ENCODE data around the gene TPM1.

TPM1 gene

DNA sequence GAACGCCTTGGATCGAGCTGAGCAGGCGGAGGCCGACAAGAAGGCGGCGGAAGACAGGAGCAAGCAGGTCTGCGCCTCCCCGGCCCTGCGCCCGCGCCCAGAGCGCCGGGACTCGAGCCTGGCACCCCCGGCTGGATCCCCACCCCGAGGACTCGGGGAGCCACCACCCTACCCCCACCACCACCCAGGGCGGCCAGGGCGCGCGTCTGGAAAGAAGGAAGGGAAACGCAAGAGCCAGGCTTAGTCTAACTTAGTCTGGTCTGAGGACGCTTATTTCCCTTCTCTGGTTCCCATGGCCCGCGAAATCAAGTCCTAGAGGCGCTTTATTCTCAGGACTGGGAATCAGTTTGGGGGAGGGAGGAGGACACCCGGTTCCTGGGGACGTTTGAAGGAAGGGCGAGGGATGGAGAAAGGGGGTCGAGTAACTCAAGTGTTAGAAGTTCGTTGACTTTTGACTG, 359 bp downstream of the TPM1 start:
- H3K27ac ChIP-seq, result no peak overlapping the region
- TF ChIP-seq ZFX (IDR thresholded peaks at IDR 0.05; ENCODE audit: borderline replicate concordance), result no peak
- TF ChIP-seq, protein P1, sequence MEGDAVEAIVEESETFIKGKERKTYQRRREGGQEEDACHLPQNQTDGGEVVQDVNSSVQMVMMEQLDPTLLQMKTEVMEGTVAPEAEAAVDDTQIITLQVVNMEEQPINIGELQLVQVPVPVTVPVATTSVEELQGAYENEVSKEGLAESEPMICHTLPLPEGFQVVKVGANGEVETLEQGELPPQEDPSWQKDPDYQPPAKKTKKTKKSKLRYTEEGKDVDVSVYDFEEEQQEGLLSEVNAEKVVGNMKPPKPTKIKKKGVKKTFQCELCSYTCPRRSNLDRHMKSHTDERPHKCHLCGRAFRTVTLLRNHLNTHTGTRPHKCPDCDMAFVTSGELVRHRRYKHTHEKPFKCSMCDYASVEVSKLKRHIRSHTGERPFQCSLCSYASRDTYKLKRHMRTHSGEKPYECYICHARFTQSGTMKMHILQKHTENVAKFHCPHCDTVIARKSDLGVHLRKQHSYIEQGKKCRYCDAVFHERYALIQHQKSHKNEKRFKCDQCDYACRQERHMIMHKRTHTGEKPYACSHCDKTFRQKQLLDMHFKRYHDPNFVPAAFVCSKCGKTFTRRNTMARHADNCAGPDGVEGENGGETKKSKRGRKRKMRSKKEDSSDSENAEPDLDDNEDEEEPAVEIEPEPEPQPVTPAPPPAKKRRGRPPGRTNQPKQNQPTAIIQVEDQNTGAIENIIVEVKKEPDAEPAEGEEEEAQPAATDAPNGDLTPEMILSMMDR (IDR thresholded peaks at IDR 0.05), result no peak

DNA sequence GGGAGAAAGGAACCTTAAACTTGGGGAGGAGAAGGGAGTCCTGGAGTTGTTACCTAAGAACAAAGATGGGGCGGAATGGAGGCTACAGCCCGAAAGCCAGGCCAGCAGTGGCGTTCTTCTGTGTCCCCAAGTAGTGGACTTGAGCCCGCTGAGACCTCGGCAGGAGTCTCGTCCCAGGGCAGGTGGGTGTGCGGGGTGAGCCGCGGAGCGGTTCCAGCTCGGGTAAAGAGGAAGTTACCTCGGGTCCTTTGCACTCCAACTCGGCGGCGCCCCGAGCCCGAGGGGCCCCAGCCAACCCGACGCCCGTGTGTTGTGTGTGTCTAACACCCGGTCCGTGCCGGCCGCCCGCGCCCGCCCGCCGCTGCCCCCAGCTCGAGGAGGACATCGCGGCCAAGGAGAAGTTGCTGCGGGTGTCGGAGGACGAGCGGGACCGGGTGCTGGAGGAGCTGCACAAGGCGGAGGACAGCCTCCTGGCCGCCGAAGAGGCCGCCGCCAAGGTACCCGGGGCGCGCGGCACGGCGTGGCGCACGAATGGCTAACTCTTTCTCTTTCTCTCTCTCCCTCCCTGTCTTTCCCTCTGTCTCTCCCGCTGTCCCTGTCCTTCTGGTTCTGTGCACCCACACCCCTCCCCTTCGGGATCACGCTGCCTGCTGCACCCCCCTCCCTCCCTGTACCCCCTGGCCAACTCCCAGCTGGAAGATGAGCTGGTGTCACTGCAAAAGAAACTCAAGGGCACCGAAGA, 959 bp downstream of the TPM1 start:
- no peak overlapping the region for H3K27ac ChIP-seq
- TF ChIP-seq ZFX (IDR thresholded peaks at IDR 0.05; ENCODE audit: borderline replicate concordance), result no peak
- TF ChIP-seq, protein P1 (IDR thresholded peaks at IDR 0.05), result no peak

DNA sequence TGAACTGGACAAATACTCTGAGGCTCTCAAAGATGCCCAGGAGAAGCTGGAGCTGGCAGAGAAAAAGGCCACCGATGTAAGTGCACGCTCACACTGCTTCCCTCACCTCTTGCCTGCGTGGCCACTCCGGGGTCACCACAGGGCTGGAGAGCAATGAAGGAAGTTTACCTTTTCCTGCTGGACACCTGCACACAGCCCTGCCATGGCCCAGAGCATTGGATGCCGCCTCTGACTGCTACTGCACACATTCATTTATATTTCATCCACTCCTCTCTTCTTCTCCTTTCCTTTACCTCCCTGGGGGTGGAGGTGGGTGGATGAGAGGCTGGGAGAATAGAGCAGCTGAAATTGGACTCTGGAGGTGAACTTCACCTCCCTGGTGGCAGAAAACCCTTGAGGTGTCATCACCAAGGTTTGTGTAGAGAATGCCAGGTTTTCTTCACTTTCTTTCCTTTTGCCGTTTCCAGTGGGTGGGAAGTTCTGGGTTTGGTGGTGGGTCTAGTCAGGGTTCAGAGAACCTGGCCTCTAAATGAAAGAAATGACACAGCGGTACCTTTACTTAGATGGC, 1.6 kb downstream of the TPM1 start:
- no peak for TF ChIP-seq ZFX (IDR thresholded peaks at IDR 0.05; ENCODE audit: borderline replicate concordance)
- TF ChIP-seq, protein P1 (IDR thresholded peaks at IDR 0.05), result no peak
- H3K27ac ChIP-seq, result no peak overlapping the region

DNA sequence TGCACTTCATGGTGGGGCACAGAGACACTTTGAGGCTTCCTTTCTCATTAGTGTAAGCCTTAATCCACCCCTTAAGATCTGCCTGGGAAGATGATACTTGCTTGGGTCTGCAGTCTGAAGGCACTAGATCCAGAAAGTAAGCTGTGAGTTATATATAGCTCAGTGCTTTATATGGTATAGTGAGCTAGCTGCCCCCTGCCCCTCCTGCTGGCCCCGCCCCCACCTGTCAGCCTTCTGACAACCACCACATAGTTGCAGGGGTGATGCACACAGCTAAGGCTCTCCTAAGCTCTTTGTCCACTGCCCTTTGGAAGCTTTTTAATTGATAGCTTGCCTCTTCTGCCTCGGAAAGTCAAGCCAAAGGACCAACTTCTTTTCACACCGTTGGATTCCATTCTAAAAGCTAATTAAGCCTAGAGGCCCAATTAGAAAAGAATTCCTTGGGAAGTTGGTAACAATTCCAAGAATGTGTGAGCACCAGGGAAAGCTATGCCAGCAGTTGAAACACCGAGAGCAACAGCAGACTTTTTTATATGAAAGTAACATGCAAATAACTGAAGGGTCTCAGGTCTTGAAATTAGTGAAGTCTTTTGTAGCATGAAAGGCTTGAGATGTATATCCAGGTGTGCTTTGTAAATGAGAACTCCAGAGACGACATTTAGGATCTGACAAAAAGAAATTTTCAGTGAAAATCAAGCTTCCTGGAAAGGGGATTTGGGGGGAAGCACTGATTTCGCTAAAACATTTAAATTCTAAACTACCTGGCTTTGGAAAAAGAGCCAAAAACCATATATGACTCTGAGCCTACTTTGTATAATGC, 2.3 kb downstream of the TPM1 start:
- no peak overlapping the region for H3K27ac ChIP-seq
- TF ChIP-seq, protein P1 (IDR thresholded peaks at IDR 0.05), result no peak
- no peak for TF ChIP-seq ZFX (IDR thresholded peaks at IDR 0.05; ENCODE audit: borderline replicate concordance)

DNA sequence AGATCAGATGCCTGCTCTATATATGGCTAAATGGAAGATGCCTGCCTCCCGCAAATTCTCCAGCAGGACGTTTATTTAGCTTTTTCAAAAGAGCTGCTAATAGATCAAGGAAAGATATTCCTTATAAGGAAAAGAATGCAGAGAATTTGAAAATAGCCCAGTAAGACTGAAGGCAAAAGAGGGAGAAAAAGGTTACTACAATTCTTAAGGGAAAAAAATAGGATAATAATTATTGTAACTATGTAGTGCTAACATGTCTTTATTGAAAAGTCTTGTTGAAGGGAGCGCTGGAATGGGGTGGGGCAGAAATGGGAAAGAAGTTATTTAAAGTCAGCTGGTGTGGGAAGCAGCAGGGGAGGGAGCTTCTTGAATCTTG, 2.9 kb downstream of the TPM1 start:
- no peak overlapping the region for H3K27ac ChIP-seq
- TF ChIP-seq ZFX (IDR thresholded peaks at IDR 0.05; ENCODE audit: borderline replicate concordance), result no peak
- TF ChIP-seq, protein P1 (IDR thresholded peaks at IDR 0.05), result no peak

DNA sequence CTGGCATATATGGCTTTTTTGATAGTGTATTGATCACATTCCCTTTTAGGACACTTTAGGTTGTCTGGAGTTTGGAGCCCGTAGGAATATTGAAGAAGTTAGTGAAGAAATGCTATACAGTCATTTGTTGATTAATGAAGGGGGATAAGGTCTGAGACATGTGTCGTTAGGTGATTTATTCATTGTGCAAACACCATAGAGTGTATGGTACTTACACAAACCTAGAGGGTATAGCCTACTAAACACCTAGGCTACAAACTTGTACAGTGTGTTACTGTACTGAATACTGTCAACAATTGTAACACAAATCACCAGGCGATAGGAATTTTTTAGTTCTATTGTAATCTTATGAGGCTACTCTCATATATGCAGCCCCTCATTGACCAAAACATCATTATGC, 3.3 kb downstream of the TPM1 start:
- H3K27ac ChIP-seq, result no peak overlapping the region
- TF ChIP-seq ZFX (IDR thresholded peaks at IDR 0.05; ENCODE audit: borderline replicate concordance), result no peak
- TF ChIP-seq, protein P1 (IDR thresholded peaks at IDR 0.05), result no peak
